ENCODE data around the gene BCL2L2.

BCL2L2 gene

GRCh38 chr14:23357261-23357660 is 50.6 kb downstream of the BCL2L2 start:
- no peak for DNase-seq

GRCh38 chr14:23358042-23358441 is 51.4 kb downstream of the BCL2L2 start:
- no peak for DNase-seq

GRCh38 chr14:23358553-23359166 is 52.0 kb downstream of the BCL2L2 start:
- no peak for DNase-seq

- DNase-seq: no peak
Observed at GRCh38 chr14:23359167-23359626, 52.6 kb downstream of the BCL2L2 start.

- DNase-seq: no peak
Observed at GRCh38 chr14:23359722-23360447, 53.3 kb downstream of the BCL2L2 start.

- no peak for DNase-seq
Observed at GRCh38 chr14:23360496-23360895, 53.9 kb downstream of the BCL2L2 start.

GRCh38 chr14:23361320-23361719 is 54.7 kb downstream of the BCL2L2 start:
- DNase-seq: no peak
